GM19043 (cell line): ENCODE measurements around the gene SYNGAP1.
"Not testable (repeated sequence)": the region's sequence is repeated elsewhere in the genome, so short reads cannot be mapped to it uniquely, and the experiment has no call there.

ENCODE experiments used
- ATAC-seq: cut with Tn5 transposase; IDR thresholded peaks from one replicate; pipeline ENCODE4 v1.9.1; 2021; ENCODE audit warnings: low read depth; ENCODE audit not compliant: unreplicated experiment

SYNGAP1 gene

DNA sequence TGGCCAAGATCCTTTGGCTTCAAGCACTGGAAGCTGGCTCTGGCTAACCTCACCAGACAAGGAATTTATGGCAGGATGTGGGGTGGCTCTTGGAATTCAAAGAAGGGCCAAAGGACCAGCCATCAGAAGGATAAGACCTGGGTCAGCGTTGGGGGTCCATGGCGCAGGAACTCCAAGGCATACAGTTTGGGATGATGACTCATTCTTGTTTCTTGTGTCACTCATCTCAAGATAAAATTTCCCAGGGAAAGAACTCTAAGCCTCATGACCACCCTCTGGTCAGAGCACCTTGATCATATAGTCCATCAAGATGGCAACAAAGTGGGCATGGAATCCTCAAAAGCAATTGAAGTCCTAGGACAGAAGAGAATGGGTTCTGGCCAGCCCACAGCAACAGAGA, 39.4 kb downstream of the SYNGAP1 start:
- no peak for ATAC-seq

DNA sequence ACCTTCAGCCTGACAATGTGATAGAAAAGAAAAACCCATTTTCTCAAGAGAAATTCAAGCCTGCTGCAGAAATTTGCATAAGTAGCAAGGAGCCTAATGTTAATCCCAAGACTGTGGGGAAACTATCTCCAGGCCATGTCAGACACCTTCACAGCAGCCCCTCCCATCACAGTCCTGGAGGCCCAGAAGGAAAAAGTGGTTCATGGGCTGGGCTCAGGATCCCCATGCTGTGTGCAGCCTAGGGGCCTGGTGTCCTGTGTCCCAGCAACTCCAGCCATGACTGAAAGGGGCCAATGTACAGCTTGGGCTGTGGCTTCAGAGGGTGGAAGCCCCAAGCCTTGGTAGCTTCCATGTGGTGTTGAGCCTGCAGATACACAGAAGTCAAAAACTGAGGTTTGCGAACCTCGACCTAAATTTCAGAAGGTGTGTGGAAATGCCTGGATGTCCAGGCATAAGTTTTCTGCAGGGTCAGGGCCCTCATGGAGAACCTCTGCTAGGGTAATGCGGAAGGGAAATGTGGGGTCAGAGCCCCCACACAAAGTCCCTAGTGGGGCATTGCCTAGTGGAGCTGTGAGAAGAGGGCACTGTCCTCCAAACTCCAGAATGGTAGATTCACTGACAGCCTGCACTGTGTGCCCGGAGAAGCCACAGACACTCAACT, 46.3 kb downstream of the SYNGAP1 start:
- no peak for ATAC-seq

DNA sequence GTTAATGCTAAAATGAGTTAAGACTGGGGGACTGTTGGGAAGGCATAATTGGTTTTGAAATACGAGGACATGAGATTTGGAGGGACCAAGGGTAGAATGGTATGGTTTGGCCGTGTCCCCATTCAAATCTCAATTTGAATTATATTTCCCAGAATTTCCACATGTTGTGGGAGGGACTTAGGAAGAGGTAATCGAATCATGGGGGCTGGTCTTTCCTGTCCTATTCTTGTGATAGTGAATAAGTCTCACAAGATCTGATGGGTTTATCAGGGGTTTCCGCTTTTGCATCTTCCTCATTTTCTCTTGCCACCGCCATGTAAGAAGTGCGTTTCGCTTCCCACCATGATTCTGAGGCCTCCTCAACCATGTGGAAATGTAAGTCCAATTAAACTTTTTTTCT, 47.2 kb downstream of the SYNGAP1 start:
- ATAC-seq, result no peak

DNA sequence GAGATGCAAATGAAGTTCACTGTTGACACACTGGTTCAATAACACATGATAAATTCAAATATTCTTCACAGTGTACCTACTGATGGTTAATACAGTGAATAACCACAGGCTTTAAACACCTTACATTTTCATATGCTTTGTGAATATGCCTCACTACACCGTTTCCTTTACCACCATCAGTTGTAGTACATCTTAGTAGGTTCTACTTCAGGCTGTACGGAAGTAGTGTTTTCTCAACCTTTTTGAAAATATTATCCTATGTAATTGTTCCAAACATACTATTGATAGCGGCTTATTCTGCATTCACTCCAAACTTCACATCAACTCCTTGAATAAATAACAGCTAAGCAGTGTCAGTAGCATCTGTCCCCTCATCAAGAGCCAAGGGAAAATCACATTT, 49.8 kb downstream of the SYNGAP1 start:
- no peak for ATAC-seq

DNA sequence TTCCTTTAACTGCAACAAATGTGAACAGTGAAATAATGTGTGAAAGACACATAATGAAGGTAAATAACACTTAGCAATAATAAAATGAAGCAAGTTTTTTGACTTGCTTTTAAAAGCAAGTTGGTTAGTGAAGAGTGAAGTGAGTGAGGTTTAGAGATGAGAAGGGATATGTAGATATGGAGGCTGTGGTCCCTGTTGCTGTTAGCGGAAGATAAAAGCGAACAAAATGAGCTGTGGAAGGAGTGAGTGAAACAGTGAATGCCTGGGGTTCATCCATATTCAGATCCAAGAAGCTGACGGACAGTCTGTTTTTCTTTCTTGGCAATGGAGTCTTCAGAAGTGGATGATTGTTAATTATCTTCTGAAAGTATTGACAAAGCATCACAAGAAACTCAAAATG, 58.0 kb downstream of the SYNGAP1 start:
- ATAC-seq, result no peak

DNA sequence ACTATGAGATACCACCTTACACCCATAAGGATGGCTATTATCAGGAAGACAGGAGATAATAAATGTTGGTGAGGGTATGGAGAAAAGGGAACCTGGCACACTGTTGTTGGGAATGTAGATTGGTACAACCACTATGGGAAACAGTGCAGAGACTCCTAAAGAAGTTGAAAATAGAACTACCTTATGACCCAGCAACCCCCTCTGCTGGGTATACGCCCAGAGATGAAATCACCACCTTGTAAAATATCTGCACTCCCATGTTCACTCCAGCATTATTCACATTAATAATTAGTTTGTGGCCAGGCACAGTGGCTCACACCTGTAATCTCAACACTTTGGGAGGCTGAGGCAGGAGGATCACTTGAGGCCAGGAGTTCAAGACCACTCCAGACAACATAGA, 61.3 kb downstream of the SYNGAP1 start:
- no peak for ATAC-seq

DNA sequence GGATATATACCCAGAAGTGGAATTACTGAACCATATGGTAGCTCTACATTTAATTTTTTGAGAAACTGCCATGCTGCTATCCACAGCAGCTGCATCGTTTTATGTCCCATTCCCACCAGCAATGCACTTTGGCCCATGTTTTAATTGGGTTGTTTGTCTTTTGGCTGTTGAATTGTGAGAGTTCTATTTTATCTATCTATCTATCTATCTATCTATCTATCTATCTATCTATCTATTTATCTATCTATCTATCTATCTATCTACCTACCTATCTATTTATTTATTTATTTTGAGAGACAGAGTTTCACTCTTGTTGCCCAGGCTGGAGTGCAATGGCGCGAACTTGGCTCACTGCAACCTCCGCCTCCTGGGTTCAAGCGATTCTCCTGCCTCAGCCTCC, 62.8 kb downstream of the SYNGAP1 start:
- ATAC-seq, result not testable (repeated sequence)

DNA sequence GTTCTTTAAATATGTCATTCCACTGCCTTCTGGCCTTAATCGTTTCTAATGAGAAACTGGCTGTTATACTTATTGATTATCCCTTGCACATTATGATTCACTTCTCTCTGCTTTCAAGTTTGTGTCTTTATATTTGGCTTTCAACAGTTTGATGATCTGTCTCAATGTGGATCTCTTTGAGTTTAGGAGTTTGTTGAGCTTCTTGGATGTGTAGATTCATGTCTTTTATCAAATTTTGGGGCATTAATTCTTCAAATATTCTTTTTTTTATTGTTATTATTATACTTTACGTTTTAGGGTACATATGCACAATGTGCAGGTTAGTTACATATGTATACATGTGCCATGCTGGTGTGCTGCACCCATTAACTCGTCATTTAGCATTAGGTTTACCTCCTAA, 63.8 kb downstream of the SYNGAP1 start:
- no peak for ATAC-seq

DNA sequence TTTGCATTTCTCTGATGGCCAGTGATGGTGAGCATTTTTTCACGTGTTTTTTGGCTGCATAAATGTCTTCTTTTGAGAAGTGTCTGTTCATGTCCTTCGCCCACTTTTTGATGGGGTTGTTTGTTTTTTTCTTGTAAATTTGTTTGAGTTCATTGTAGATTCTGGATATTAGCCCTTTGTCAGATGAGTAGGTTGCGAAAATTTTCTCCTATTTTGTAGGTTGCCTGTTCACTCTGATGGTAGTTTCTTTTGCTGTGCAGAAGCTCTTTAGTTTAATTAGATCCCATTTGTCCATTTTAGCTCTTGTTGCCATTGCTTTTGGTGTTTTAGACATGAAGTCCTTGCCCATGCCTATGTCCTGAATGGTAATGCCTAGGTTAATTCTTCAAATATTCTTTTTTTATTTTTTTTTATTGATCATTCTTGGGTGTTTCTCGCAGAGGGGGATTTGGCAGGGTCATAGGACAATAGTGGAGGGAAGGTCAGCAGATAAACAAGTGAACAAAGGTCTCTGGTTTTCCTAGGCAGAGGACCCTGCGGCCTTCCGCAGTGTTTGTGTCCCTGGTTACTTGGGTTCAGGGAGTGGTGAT, 64.9 kb downstream of the SYNGAP1 start:
- ATAC-seq, result not testable (repeated sequence)

DNA sequence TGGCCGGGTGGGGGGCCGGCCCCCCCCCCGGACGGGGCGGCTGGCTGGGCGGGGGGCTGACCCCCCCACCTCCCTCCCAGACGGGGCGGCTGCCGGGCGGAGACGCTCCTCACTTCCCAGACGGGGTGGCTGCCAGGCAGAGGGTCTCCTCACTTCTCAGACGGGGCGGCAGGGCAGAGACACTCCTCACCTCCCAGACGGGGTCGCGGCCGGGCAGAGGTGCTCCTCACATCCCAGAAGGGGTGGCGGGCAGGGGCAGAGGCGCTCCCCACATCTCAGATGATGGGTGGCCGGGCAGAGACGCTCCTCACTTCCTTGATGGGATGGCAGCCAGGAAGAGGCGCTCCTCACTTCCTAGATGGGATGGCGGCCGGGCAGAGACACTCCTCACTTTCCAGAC, 65.8 kb downstream of the SYNGAP1 start:
- not testable (repeated sequence) for ATAC-seq

DNA sequence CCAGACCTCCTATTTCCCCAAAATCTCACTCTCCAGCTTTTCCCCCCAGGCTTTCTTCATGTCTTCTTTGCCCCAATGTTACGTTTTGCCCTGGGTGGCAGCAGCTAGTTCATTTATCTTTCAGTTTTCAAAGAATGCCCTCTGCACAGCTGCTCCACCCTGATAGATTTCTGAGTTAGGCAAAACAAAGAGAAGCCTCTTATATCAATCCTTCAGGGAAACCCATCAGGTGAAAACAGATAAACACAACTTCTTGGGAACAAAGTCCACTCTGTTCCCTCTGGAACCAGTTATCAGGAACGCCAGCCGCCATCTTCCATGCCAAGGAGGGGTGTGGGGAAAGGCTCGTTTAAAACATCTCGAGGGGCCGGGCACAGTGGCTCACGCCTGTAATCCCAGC, 68.5 kb downstream of the SYNGAP1 start:
- no peak for ATAC-seq

DNA sequence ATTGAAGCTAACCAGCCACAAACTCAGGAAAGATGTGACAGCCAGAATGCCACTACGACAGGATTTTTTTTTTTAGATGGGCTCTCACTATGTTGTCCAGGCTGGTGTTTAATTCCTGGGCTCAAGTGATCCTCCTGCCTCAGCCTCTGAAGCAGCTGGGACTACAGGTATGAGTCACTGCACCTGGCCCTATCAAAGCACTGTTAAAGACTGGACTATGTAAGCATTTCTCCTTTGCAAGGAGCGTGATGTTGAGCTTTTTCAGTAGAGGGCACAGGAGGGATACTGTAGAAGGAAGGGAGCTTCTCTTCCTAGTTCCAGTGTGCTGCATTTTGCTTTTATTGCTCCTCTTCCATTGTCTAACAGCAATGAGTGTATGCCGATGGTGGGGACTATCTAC, 70.3 kb downstream of the SYNGAP1 start:
- ATAC-seq, result no peak

DNA sequence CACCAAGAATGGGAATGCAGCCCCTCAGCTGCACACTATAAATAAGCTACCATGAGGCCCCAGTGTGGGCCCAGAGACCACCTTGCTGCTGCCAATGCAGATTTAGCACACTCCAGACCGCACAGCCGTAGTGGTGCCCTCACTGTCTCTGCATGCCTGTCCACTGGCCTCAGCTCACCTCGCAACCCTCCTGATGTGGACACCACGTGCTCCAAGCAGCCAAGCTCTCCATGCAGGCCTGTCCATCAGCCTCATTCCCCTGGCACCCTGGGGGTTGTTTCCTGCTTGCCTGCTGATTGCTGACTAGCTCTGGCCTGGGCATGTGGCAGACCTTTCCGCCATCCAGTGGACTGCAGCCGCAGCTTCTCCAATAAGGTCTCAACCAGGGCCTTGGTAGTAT, 70.8 kb downstream of the SYNGAP1 start:
- ATAC-seq, result no peak

DNA sequence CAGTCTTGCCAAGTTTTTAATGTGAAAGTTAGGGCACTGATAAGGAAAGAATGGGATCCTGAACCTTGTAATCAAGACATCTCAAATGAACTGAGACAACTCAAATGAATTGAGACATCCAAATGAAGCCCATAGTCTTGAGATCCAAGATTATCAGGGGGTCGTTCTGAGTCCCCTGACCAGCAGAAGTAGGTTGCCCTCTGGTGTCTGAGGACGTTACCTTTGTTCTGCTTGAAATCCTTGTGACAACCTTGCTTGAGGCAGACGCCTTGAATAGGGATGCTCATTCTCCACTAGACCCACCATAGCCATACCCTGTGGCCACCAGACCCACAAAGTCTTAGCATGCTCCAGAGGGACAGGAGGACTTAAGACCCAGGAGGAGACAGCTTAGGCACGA, 72.2 kb downstream of the SYNGAP1 start:
- no peak for ATAC-seq

DNA sequence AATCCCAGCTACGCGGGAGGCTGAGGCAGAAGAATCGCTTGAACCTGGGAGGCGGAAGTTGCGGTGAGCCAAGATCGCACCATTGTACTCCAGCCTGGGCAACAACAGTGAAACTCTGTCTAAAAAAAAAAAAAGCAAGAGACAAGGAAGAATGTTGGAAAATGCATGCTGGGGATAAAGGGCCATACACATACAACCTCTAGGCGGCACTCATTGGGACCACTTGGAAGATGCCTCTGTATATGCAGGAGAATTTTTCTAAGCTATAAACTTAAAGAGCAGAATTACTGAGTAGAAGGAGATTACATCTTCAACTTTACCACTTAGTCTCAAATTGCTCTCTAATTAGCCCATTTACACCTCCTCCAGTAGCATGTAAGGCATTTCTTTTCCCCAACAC, 77.3 kb downstream of the SYNGAP1 start:
- no peak for ATAC-seq

DNA sequence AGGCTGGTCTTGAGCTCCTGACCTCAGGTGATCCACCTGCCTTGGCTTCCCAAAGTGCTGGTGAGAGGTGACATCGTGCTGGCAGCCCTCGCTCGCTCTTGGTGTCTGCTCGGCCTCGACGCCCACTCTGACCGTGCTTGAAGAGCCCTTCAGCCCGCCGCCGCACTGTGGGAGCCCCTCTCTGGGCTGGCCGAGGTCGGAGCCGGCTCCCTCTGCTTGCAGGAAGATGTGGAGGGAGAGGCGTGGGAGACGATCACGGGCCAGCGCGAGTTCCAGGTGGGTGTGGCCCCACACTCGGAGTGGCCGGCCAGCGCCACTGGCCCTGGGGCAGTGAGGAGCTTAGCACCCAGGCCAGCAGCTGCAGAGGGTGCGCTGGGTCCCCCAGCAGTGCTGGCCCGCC, 82.6 kb downstream of the SYNGAP1 start:
- no peak for ATAC-seq

DNA sequence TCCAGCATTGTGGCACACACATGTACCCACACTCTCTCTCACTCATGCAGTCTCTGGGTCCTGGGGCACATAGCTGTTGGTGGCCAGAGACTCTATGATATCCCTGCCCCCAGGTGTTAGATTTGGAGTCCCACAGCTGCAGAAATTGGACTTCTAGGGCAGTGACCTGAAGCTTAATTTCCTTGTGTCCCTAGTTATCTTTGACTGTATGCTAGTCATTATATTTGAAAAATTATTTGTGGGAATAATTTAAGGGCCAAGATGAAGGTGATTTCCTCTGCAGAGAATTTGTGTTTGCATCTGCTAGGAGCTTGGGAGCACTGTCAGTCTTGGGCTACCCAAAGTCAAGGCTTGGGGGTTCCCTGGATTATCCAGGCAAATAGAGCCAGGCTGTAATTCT, 84.6 kb downstream of the SYNGAP1 start:
- ATAC-seq, result no peak
